LNCAP (cell line): ENCODE results near the gene PKDREJ.

Experiments
- CTCF ChIP-seq: fragments of 450-650 bp; IDR thresholded peaks from 2 replicates; pipeline ENCODE4 v1.5.1; 2017; ENCODE audit warnings: mild to moderate bottlenecking

Gene PKDREJ

GRCh38 chr22:46275455-46276122, 12.4 kb upstream of the PKDREJ start:
- no peak for TF ChIP-seq CTCF

- no peak for TF ChIP-seq CTCF
Observed at GRCh38 chr22:46274381-46274780, 11.2 kb upstream of the PKDREJ start.

GRCh38 chr22:46273432-46274148, 10.4 kb upstream of the PKDREJ start:
- no peak for TF ChIP-seq CTCF

GRCh38 chr22:46272762-46273431, 9.8 kb upstream of the PKDREJ start:
- no peak for TF ChIP-seq CTCF

GRCh38 chr22:46272196-46272595, 9.1 kb upstream of the PKDREJ start:
- TF ChIP-seq CTCF: no peak

GRCh38 chr22:46269564-46269963, 6.4 kb upstream of the PKDREJ start:
- no peak for TF ChIP-seq CTCF

GRCh38 chr22:46267431-46268279, 4.5 kb upstream of the PKDREJ start, which contains the start of gene TTC38:
Gene TTC38 (plus strand): TSS chr22:46268008. CDS start chr22:46268040, 32 bp downstream.
- TF ChIP-seq CTCF: no peak
